Measurements from ENCODE around the gene C9orf57. TPM values are rescaled to one million over a fixed set of nuclear protein-coding genes. Genes with fewer than 3 reads are reported as not detected.
A peak's percentile ranks its signal among the peaks of the same experiment; 100 is the strongest.
"Not testable (repeated sequence)": the region's sequence is repeated elsewhere in the genome, so short reads cannot be mapped to it uniquely, and the experiment has no call there.

Gene C9orf57
- total RNA-seq, 4 donors from 2014 or later = not detected

DNA sequence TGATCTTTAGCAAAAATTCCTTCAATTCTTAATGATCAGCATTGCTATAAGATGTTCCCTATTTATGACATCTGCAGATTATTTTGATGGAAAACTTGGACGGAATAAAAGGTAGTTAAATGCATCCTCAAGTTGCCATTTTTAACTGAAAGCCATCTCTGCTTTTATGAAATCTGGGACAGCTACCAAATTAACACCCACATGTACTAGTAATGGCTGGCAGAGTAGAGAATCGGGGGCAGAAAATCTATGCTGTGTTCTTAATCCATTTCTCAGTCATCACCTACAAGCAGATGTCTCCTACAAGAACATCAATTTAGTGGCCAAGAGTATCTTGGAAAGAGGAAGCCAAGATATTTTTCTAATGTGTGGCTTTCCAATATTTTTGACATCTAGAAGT, 22.1 kb upstream of the C9orf57 start:
- intact Hi-C loops (cut with DNase I) = no loop called here
- no peak for DNase-seq
- Histone ChIP-seq H3K27ac (no peak overlapping the region), H3K36me3 (no peaks in the 10 kb centered on the region), H3K4me3 (replicated peaks in 1 of 3) (no peak overlapping the region), H3K27me3 (no peaks in the 10 kb centered on the region), H3K4me1 (no peaks in the 10 kb centered on the region), H3K9me3 (no peaks in the 10 kb centered on the region)
- WGBS, 2 donors = 82 to 88% methylated on average over 2 of the region's 2 CpGs
- TF ChIP-seq, protein P1, sequence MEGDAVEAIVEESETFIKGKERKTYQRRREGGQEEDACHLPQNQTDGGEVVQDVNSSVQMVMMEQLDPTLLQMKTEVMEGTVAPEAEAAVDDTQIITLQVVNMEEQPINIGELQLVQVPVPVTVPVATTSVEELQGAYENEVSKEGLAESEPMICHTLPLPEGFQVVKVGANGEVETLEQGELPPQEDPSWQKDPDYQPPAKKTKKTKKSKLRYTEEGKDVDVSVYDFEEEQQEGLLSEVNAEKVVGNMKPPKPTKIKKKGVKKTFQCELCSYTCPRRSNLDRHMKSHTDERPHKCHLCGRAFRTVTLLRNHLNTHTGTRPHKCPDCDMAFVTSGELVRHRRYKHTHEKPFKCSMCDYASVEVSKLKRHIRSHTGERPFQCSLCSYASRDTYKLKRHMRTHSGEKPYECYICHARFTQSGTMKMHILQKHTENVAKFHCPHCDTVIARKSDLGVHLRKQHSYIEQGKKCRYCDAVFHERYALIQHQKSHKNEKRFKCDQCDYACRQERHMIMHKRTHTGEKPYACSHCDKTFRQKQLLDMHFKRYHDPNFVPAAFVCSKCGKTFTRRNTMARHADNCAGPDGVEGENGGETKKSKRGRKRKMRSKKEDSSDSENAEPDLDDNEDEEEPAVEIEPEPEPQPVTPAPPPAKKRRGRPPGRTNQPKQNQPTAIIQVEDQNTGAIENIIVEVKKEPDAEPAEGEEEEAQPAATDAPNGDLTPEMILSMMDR (IDR thresholded peaks at IDR 0.05) = no peak
- TF ChIP-seq POLR2A (IDR thresholded peaks at IDR 0.05) = no peak

DNA sequence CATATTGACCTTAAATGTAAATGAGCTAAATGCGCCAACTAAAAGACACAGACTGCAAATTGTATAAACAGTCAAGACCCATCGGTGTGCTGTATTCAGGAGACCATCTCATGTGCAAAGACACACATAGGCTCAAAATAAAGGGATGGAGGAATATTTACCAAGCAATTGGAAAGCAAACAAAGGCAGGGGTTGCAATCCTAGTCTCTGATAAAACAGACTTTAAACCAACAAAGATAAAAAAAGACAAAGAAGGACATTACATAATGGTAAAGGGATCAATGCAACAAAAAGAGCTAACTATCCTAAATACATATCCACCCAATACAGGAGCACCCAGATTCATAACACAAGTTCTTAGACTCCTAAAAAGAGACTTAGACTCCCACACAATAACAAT, 14.3 kb upstream of the C9orf57 start:
- H3K36me3 ChIP-seq; H3K27me3 ChIP-seq; intact Hi-C loops (cut with DNase I); H3K4me1 ChIP-seq; H3K9me3 ChIP-seq; DNase-seq; H3K4me3 ChIP-seq (replicated peaks in 1 of 3); H3K27ac ChIP-seq: not testable (repeated sequence)
- WGBS, 2 donors = 81 to 90% methylated on average over 2 of the region's 2 CpGs

DNA sequence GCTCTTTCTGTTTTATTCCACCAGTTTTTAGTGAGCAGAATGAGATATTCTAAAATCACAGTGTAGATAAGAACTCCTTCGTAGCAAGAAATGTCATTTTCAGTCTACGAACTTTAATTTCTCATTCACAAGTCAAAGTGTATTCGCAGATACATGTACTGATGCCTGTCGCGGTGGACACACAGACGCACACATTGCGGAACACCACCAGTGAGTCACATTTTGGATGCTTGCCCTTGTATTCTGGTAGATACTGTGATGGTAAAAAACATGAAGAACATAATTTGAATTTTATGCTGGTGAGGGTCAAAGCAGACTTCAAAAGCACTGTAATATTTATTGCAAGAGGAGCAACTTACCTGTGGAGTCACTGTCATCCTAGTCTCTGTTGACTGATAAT, 4.7 kb upstream of the C9orf57 start:
- Histone ChIP-seq H3K9me3 (no peaks in the 10 kb centered on the region), H3K36me3 (no peaks in the 10 kb centered on the region), H3K27ac (no peak overlapping the region), H3K4me1 (no peaks in the 10 kb centered on the region), H3K4me3 (replicated peaks in 1 of 3) (no peak overlapping the region), H3K27me3 (no peaks in the 10 kb centered on the region)
- intact Hi-C loops (cut with DNase I) = no loop called here
- no peak for TF ChIP-seq POLR2A (IDR thresholded peaks at IDR 0.05)
- TF ChIP-seq, protein P1 (IDR thresholded peaks at IDR 0.05) = no peak
- DNase-seq = no peak
- 84 to 93% methylated on average over 7 of the region's 7 CpGs for WGBS, 2 donors

DNA sequence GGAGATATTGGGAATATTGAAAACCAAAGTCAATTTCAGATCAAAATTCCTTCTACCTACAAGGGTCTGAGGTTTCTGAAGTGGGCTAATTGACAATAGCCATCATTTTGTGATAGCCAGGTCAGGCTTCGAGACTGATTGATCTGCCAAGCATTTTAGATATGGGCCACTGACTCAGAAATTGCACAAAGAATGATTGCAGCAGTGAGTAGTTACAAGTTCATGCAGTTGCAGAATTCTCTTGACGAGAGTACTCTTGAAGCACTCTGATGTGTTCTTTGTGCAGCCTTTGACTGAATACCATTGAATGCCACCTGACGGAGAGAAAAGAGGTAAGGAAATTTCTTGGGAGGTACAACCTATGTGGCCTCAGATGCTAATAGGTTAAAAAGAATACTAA, 8.3 kb downstream of the C9orf57 start:
- H3K27me3 ChIP-seq = no peaks in the 10 kb centered on the region
- peak in 1 of 2 donors; percentile 9 for DNase-seq
- intact Hi-C loops (cut with DNase I) = no loop called here
- no peaks in the 10 kb centered on the region for H3K36me3 ChIP-seq
- 25 to 28% methylated on average over 3 of the region's 3 CpGs for WGBS, 2 donors
- H3K27ac ChIP-seq = peak overlapping the region in 2 of 3 donors; percentile 24 to 59
- TF ChIP-seq POLR2A (IDR thresholded peaks at IDR 0.05) = no peak
- TF ChIP-seq, protein P1 (IDR thresholded peaks at IDR 0.05) = no peak
- H3K4me1 ChIP-seq = peaks cover 15 to 16% of the 10 kb centered on the region in 2 donors
- no peak overlapping the region for H3K4me3 ChIP-seq (replicated peaks in 1 of 3)
- H3K9me3 ChIP-seq = no peaks in the 10 kb centered on the region

DNA sequence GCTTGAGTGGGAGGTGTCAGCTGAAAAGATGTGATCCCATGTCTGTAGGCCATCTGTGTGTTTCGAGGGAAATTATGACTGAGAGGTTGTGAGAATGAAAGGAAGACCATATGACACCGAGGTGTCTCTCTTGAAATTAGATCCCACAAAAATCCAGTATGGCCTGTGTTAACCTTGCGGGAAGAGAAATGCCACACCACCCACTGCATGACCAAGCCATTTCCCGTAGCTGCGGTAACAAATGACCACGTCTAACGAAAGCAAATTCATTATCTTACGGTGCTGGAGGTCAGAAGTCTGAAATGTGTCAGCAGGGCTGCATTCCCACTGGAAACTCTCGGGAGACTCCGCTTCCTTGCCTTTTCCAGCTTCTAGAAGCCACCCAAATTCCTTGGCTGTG, 11.6 kb downstream of the C9orf57 start:
- intact Hi-C loops (cut with DNase I) = no loop called here
- no peak overlapping the region for H3K4me3 ChIP-seq (replicated peaks in 1 of 3)

More for the DNA sequence above, 11.6 kb downstream of the C9orf57 start:
- H3K36me3 ChIP-seq = no peaks in the 10 kb centered on the region
- H3K27ac ChIP-seq = no peak overlapping the region
- H3K27me3 ChIP-seq = no peaks in the 10 kb centered on the region
- peaks cover 15 to 16% of the 10 kb centered on the region in 2 donors for H3K4me1 ChIP-seq
- DNase-seq = no peak
- 86 to 91% methylated on average over 10 of the region's 10 CpGs for WGBS, 2 donors
- no peaks in the 10 kb centered on the region for H3K9me3 ChIP-seq
- no peak for TF ChIP-seq POLR2A (IDR thresholded peaks at IDR 0.05)
- TF ChIP-seq, protein P1 (IDR thresholded peaks at IDR 0.05) = no peak

Measured in thyroid gland (tissue), 4 donors.